Transverse colon (tissue), 4 donors: ENCODE measurements around the gene FRMD3. TPM values are rescaled to one million over a fixed set of nuclear protein-coding genes. Genes with fewer than 3 reads are reported as not detected.

ENCODE experiments used
- DNase-seq: peaks from one replicate; pipeline ENCODE4 v3.0.0-alpha.2; 2019
- H3K27ac ChIP-seq, 4 donors: fragments of 200-600 bp; sonication (generic); 2 replicates each; pipeline ENCODE4 v1.5.1; 2016 to 2018; ENCODE audit warnings: inconsistent platforms in 4 of 4
- H3K27me3 ChIP-seq: fragments of 200-600 bp; sonication (generic); 2 replicates; pipeline ENCODE4 v1.5.1; 2017; ENCODE audit warnings: inconsistent platforms
- H3K36me3 ChIP-seq, 4 donors: fragments of 200-600 bp; sonication (generic); 2 replicates each; pipeline ENCODE4 v1.5.1; 2017 to 2019; ENCODE audit warnings: inconsistent platforms in 4 of 4
- H3K4me1 ChIP-seq, 4 donors: fragments of 200-600 bp; sonication (generic); 2 replicates each; pipeline ENCODE4 v1.5.1; 2017 to 2020; ENCODE audit warnings: inconsistent platforms in 4 of 4
- H3K4me3 ChIP-seq, 4 donors: fragments of 200-600 bp; sonication (generic); 1 replicate in 1 of 4; 2 replicates in 3 of 4; pipeline versions ENCODE4 v1.5.1 to v1.6.1; 2017 to 2019; ENCODE audit warnings: inconsistent platforms in 4 of 4
- H3K9me3 ChIP-seq, 2 donors: fragments of 200-600 bp; sonication (generic); 2 replicates each; pipeline ENCODE4 v1.5.1; 2017 to 2019; ENCODE audit warnings: inconsistent platforms in 2 of 2
- EP300 ChIP-seq: sonication (generic); formaldehyde crosslinking; IDR thresholded peaks from one replicate; pipeline ENCODE4 v1.6.1; 2017; ENCODE audit warnings: antibody characterized with exemption, low read depth
- POLR2A ChIP-seq: fragments of 450-650 bp; IDR thresholded peaks from one replicate; pipeline ENCODE4 v1.6.1; 2016; ENCODE audit warnings: antibody characterized with exemption, mild to moderate bottlenecking, moderate library complexity
- POLR2AphosphoS5 ChIP-seq, 3 donors: sonication (generic); formaldehyde crosslinking; IDR thresholded peaks; one replicate each; pipeline ENCODE4 v1.6.1; 2016; ENCODE audit warnings: antibody characterized with exemption in 3 of 3
- WGBS, 2 donors: methylation state at CpG; one replicate each; pipeline ENCODE4 v1.1.5; 2018; ENCODE audit warnings: low coverage in 1 of 2; 5-methylcytosine and 5-hydroxymethylcytosine counted together
- in situ Hi-C, 4 donors: fragments of 200-750 bp; cut with MboI; loops; one replicate each; pipeline versions ENCODE4 v1.15.0 to v1.15.1; 2017; ENCODE audit warnings: low sequenced_read_pairs in 3 of 4, low pct_ligation_motif_present in 1 of 4, low pct_unique_long_range_greater_than_20kb in 1 of 4
- intact Hi-C: fragments of 100-400 bp; cut with DNase I; formaldehyde crosslinking; loops from one replicate; pipeline ENCODE4 v1.15.1; 2023; ENCODE audit warnings: low total_unique reads
- total RNA-seq, 4 donors: library from RNA; depleted of rRNA; stranded (reverse); fragments of >200 nt; gene quantifications; one replicate each; pipeline ENCODE4 v1.1.0, GENCODE V29; 2016
- TF ChIP-seq, protein P1 (sequence below), 5 experiments: fragments of 200-600 bp in 3 of 5; fragments of 450-650 bp in 2 of 5; sonication (generic) in 3 of 5; IDR thresholded peaks; 1 replicate in 2 of 5; 2 replicates in 3 of 5; pipeline ENCODE4 v1.5.1; 2016 to 2017; ENCODE audit warnings: antibody characterized with exemption in 5 of 5, inconsistent platforms in 3 of 5, mild to moderate bottlenecking in 2 of 5, moderate library complexity in 1 of 5

FRMD3 gene
- total RNA-seq, 4 donors from 2014 or later: 5.8 to 37.0 (median 18.1) TPM

DNA sequence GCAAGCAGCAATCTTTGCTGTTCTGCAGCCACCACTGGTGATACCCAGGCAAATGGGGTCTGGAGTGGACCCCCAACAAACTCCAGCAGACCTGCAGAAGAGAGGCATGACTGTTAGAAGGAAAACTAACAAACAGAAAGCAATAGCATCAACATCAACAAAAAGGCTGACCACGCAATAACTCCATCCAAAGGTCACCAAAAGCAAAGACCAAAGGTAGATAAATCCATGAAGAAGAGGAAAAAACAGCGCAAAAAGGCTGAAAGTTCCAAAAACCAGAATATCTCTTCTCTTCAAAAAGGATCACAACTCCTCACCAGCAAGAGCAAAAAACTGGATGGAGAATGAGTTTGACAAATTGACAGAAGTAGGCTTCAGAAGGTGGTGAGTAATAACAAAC lies 23.4 kb downstream of the FRMD3 start:
- H3K27ac ChIP-seq: no peak overlapping the region
- no peak for TF ChIP-seq EP300
- no peaks in the 10 kb centered on the region for H3K9me3 ChIP-seq
- H3K36me3 ChIP-seq: no peaks in the 10 kb centered on the region
- no peaks in the 10 kb centered on the region for H3K27me3 ChIP-seq
- H3K4me3 ChIP-seq: no peak overlapping the region
- WGBS, 2 donors: 90 to 100% methylated on average over 2 of the region's 2 CpGs
- H3K4me1 ChIP-seq: no peaks in the 10 kb centered on the region
- in situ Hi-C loops: no loop called here
- intact Hi-C loops: no loop called here
- DNase-seq: no peak

DNA sequence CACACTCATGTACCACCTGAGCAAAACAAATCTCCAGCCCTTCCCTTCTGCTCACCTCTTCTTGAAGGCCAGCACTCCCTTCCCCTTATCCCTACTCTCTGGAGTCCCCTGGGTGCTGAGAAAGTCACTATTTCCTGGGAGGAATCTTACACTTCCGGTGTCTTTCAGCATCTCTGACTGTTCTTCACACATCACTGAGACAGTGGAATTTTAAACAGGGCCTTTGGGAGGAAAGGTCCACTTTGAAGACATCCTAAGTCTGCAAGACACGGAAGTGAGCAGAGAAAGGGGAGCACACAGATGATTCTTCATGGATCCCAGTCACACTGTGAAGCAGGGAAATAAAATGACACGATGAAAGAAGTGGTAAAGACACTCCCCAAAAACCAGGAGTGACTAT lies 25.6 kb downstream of the FRMD3 start:
- TF ChIP-seq EP300: no peak
- TF ChIP-seq, protein P1, sequence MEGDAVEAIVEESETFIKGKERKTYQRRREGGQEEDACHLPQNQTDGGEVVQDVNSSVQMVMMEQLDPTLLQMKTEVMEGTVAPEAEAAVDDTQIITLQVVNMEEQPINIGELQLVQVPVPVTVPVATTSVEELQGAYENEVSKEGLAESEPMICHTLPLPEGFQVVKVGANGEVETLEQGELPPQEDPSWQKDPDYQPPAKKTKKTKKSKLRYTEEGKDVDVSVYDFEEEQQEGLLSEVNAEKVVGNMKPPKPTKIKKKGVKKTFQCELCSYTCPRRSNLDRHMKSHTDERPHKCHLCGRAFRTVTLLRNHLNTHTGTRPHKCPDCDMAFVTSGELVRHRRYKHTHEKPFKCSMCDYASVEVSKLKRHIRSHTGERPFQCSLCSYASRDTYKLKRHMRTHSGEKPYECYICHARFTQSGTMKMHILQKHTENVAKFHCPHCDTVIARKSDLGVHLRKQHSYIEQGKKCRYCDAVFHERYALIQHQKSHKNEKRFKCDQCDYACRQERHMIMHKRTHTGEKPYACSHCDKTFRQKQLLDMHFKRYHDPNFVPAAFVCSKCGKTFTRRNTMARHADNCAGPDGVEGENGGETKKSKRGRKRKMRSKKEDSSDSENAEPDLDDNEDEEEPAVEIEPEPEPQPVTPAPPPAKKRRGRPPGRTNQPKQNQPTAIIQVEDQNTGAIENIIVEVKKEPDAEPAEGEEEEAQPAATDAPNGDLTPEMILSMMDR (IDR thresholded peaks at IDR 0.05): no peak
- no peak for TF ChIP-seq POLR2AphosphoS5 (IDR thresholded peaks at IDR 0.05)
- no peak for TF ChIP-seq POLR2A
- intact Hi-C loops (no loop called here), in situ Hi-C loops (no loop called here)
- H3K27ac ChIP-seq: no peak overlapping the region
- H3K36me3 ChIP-seq: no peaks in the 10 kb centered on the region
- H3K4me1 ChIP-seq: no peaks in the 10 kb centered on the region
- H3K9me3 ChIP-seq: no peaks in the 10 kb centered on the region
- 83 to 88% methylated on average over 1 to 3 of the region's 3 CpGs for WGBS, 2 donors
- H3K4me3 ChIP-seq: no peak overlapping the region
- no peak for DNase-seq
- no peaks in the 10 kb centered on the region for H3K27me3 ChIP-seq

DNA sequence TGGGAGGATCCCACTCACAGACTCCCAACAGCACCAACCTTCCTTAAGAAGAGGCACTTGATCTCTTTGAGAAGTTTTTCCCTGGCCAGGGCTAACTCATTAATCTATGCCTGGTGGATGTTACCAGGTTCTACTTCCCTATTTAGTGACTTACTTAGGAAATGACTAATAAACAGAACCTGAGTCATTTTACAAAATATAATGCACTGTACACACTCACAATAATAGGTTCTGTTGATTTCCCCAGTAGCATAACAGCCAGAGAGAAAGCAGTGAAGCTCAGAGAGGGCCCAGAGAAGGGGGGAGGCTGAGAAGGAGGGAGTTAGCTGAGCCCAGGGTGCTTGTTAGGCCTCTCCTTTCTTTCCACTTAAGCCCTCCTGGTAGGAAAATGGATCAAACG lies 27.1 kb downstream of the FRMD3 start:
- Histone ChIP-seq H3K4me1 (no peaks in the 10 kb centered on the region), H3K9me3 (no peaks in the 10 kb centered on the region), H3K27me3 (no peaks in the 10 kb centered on the region), H3K36me3 (no peaks in the 10 kb centered on the region), H3K4me3 (no peak overlapping the region), H3K27ac (no peak overlapping the region)
- in situ Hi-C loops: no loop called here
- WGBS, 2 donors: 67 to 89% methylated on average over 1 of the region's 1 CpG
- intact Hi-C loops: no loop called here
- DNase-seq: no peak
- TF ChIP-seq POLR2AphosphoS5 (IDR thresholded peaks at IDR 0.05): no peak
- TF ChIP-seq, protein P1 (IDR thresholded peaks at IDR 0.05): no peak

DNA sequence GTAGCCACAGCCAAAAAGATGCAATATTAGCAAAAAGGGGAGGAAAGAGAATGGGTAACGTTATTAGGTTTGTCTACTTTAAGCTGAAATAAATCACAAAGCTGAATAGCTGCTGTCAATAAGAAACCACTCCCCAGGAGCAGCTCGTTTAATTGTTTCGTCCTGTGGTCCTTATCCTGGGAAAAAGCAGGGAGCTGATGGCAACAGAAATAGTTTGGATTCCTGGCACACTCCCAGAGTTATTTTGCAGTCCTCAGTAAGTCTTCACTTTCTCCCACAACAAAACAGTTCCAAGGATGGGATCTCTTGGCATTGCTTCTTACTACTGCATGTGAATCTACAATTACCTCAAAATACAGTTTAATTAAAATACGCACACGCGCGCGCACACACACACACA lies 28.8 kb downstream of the FRMD3 start:
- WGBS, 2 donors: 57 to 73% methylated on average over 3 to 8 of the region's 8 CpGs
- TF ChIP-seq, protein P1 (IDR thresholded peaks at IDR 0.05): no peak
- TF ChIP-seq POLR2AphosphoS5 (IDR thresholded peaks at IDR 0.05) (no peak), EP300 (no peak), POLR2A (no peak)
- Histone ChIP-seq H3K4me3 (no peak overlapping the region), H3K9me3 (no peaks in the 10 kb centered on the region), H3K4me1 (no peaks in the 10 kb centered on the region), H3K27me3 (no peaks in the 10 kb centered on the region), H3K36me3 (no peaks in the 10 kb centered on the region), H3K27ac (no peak overlapping the region)
- DNase-seq: no peak
- in situ Hi-C loops: no loop called here
- intact Hi-C loops: no loop called here

DNA sequence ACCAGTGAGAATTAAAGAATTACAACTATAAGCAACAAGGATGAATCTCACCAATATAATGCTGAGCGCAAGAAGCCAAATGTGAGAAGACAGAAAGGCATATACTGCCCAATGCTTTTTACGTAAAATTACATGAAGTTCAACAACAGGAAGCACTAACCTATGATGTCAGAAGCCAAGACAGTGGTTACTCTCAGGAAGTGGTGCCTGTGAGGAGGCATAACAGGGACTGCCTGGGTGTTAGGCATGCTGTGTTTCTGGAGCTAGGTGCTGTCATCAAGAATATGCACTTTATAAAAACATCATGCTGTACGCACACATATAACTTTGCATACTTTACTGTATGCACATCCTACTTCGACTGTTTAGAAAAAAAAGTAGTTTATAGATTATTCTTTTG lies 30.1 kb downstream of the FRMD3 start:
- Histone ChIP-seq H3K36me3 (no peaks in the 10 kb centered on the region), H3K4me1 (no peaks in the 10 kb centered on the region), H3K9me3 (no peaks in the 10 kb centered on the region), H3K27ac (no peak overlapping the region), H3K4me3 (no peak overlapping the region), H3K27me3 (no peaks in the 10 kb centered on the region)
- DNase-seq: no peak
- 84 to 90% methylated on average over 3 to 4 of the region's 4 CpGs for WGBS, 2 donors
- TF ChIP-seq POLR2A (no peak), EP300 (no peak), POLR2AphosphoS5 (IDR thresholded peaks at IDR 0.05) (no peak)
- TF ChIP-seq, protein P1 (IDR thresholded peaks at IDR 0.05): no peak
- in situ Hi-C loops: no loop called here
- intact Hi-C loops: no loop called here
